Keratinocyte (primary cell): ENCODE results near the gene POU4F1. TPM values are rescaled to one million over a fixed set of nuclear protein-coding genes. Genes with fewer than 3 reads are reported as not detected.

Experiments
- DNase-seq: peaks from one replicate; pipeline ENCODE4 v3.0.0-alpha.2; 2011; ENCODE audit warnings: low read depth, missing footprints, low spot score
- FAIRE-seq: peaks from 2 replicates; lab custom pipeline; 2011; peaks lifted over from hg19 to GRCh38; lab: Jason Lieb, UNC
- H2AFZ ChIP-seq: 2 replicates; pipeline ENCODE4 v1.6.0; 2012; ENCODE audit warnings: low read length, control low read depth, inconsistent platforms; ENCODE audit not compliant: control insufficient read depth
- H3K27ac ChIP-seq: 2 replicates; pipeline ENCODE4 v1.5.1; 2011; ENCODE audit warnings: low read length; ENCODE audit not compliant: control insufficient read depth, insufficient read depth
- H3K27me3 ChIP-seq: 3 replicates; pipeline ENCODE4 v1.6.0; 2011; ENCODE audit warnings: low read length; ENCODE audit not compliant: control insufficient read depth, insufficient read depth; ENCODE audit errors: extremely low read depth
- H3K36me3 ChIP-seq, 2 experiments: 2 replicates in 1 of 2; 3 replicates in 1 of 2; pipeline ENCODE4 v1.5.1; 2011; ENCODE audit warnings: low read length in 2 of 2, mild to moderate bottlenecking in 1 of 2; ENCODE audit not compliant: control insufficient read depth in 2 of 2, insufficient read depth in 2 of 2; ENCODE audit errors: extremely low read depth in 1 of 2
- H3K4me1 ChIP-seq: 3 replicates; pipeline ENCODE4 v1.5.1; 2011; ENCODE audit warnings: low read length; ENCODE audit not compliant: control insufficient read depth, insufficient read depth; ENCODE audit errors: extremely low read depth
- H3K4me2 ChIP-seq: 3 replicates; pipeline ENCODE4 v1.6.0; 2011; ENCODE audit warnings: low read depth, low read length; ENCODE audit not compliant: control insufficient read depth, insufficient read depth; ENCODE audit errors: extremely low read depth
- H3K4me3 ChIP-seq, 3 experiments: fragments of 200-600 bp in 1 of 3; sonication (generic) in 1 of 3; 2 replicates in 2 of 3; 3 replicates in 1 of 3; pipeline ENCODE4 v1.5.1; 2011 to 2016; ENCODE audit warnings: low read length in 3 of 3, mild to moderate bottlenecking in 3 of 3, control low read depth in 2 of 3, inconsistent platforms in 1 of 3, low read depth in 1 of 3, mixed read lengths in 1 of 3, mixed run types in 1 of 3, moderate library complexity in 1 of 3; ENCODE audit not compliant: control insufficient read depth in 2 of 3, insufficient read depth in 2 of 3; ENCODE audit errors: extremely low read depth in 1 of 3
- H3K79me2 ChIP-seq: 2 replicates; pipeline ENCODE4 v1.6.0; 2012; ENCODE audit warnings: low read length; ENCODE audit not compliant: control insufficient read depth, insufficient read depth
- H3K9ac ChIP-seq: 3 replicates; pipeline ENCODE4 v1.6.0; 2011; ENCODE audit warnings: low read length; ENCODE audit not compliant: control insufficient read depth, insufficient read depth; ENCODE audit errors: extremely low read depth
- H3K9me1 ChIP-seq: 3 replicates; pipeline ENCODE4 v1.6.0; 2011; ENCODE audit warnings: low read length; ENCODE audit not compliant: control insufficient read depth, insufficient read depth; ENCODE audit errors: extremely low read depth
- H3K9me3 ChIP-seq: 2 replicates; pipeline ENCODE4 v1.5.1; 2012; ENCODE audit warnings: low read depth, low read length; ENCODE audit not compliant: control insufficient read depth
- H4K20me1 ChIP-seq: 3 replicates; pipeline ENCODE4 v1.6.0; 2011; ENCODE audit warnings: low read length; ENCODE audit not compliant: control insufficient read depth, insufficient read depth; ENCODE audit errors: extremely low read depth
- EZH2 ChIP-seq: IDR thresholded peaks from one replicate; pipeline ENCODE4 v1.6.1; 2012; ENCODE audit warnings: inconsistent platforms, mild to moderate bottlenecking, low read length, moderate library complexity
- dilution Hi-C: fragments of 300-500 bp; cut with MboI; formaldehyde crosslinking; loops from one replicate; pipeline ENCODE4 v1.7.0; 2020; ENCODE audit warnings: low sequenced_read_pairs; ENCODE audit not compliant: extremely low pct_ligation_motif_present
- polyA plus RNA-seq, 5 experiments: library from polyadenylated mRNA; depleted of rRNA in 3 of 5; stranded (reverse) in 3 of 5; stranded (forward) in 1 of 5; unstranded in 1 of 5; fragments of >200 nt; gene quantifications; 1 replicate in 1 of 5; 2 replicates in 3 of 5; 3 replicates in 1 of 5; pipeline versions ENCODE4 v1.2.1 to v1.2.3, GENCODE V29; 2011 to 2012; ENCODE audit warnings: missing spikeins in 2 of 5, low read depth in 1 of 5, low replicate concordance in 1 of 5
- TF ChIP-seq, protein P1 (sequence below), 3 experiments: IDR thresholded peaks in 1 of 3; conservative IDR thresholded peaks in 1 of 3; optimal IDR thresholded peaks in 1 of 3; 2 replicates in 2 of 3; 3 replicates in 1 of 3; pipeline versions ENCODE3 to v1.5.1; 2011; ENCODE audit warnings: low read length in 3 of 3, mild to moderate bottlenecking in 3 of 3, moderate library complexity in 2 of 3, control low read depth in 1 of 3, inconsistent platforms in 1 of 3; ENCODE audit not compliant: insufficient read depth in 2 of 3; ENCODE audit errors: extremely low read depth in 1 of 3

Gene POU4F1
- polyA plus RNA-seq, 1 donor (not counting 4 experiments of a cell fraction or from before 2014, with no cell fraction given), result not detected

DNA sequence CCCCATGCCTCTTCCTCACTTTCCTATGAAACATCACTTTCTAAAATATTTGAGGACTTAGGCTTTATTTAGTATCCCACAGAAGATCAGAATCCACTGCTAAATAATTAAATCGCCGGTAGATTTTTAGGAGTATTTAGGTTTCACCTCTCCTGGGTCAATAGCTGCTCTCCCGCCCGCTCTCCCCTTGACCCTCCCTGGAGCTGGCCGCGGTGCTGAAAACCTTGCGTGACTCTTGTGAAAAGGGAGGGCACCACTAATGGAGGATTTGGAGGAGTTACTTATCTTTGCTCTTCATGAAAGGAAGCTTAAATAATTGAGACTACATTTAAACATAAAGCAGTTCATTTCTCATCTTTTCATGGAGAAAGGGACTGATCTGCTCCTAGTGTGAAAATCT lies 14.1 kb downstream of the POU4F1 start:
- no peaks in the 10 kb centered on the region for H4K20me1 ChIP-seq
- dilution Hi-C loops, result no loop called here
- H3K79me2 ChIP-seq, result no peaks in the 10 kb centered on the region
- H3K27me3 ChIP-seq, result peaks cover 47% of the 10 kb centered on the region
- TF ChIP-seq, protein P1, sequence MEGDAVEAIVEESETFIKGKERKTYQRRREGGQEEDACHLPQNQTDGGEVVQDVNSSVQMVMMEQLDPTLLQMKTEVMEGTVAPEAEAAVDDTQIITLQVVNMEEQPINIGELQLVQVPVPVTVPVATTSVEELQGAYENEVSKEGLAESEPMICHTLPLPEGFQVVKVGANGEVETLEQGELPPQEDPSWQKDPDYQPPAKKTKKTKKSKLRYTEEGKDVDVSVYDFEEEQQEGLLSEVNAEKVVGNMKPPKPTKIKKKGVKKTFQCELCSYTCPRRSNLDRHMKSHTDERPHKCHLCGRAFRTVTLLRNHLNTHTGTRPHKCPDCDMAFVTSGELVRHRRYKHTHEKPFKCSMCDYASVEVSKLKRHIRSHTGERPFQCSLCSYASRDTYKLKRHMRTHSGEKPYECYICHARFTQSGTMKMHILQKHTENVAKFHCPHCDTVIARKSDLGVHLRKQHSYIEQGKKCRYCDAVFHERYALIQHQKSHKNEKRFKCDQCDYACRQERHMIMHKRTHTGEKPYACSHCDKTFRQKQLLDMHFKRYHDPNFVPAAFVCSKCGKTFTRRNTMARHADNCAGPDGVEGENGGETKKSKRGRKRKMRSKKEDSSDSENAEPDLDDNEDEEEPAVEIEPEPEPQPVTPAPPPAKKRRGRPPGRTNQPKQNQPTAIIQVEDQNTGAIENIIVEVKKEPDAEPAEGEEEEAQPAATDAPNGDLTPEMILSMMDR (optimal IDR thresholded peaks at IDR 0.05 in 1 of 3, IDR thresholded peaks at IDR 0.05 in 1 of 3, conservative IDR thresholded peaks at IDR 0.05 in 1 of 3; ENCODE audit: extremely low read depth in 1 of 3, insufficient read depth in 2 of 3, low read length in 3 of 3), result no peak
- no peak for TF ChIP-seq EZH2
- H3K36me3 ChIP-seq, result no peaks in the 10 kb centered on the region
- no peak for FAIRE-seq
- H3K4me3 ChIP-seq, result no peak overlapping the region
- no peaks in the 10 kb centered on the region for H3K4me1 ChIP-seq
- no peak overlapping the region for H2AFZ ChIP-seq
- no peaks in the 10 kb centered on the region for H3K9me1 ChIP-seq
- no peaks in the 10 kb centered on the region for H3K9me3 ChIP-seq
- H3K4me2 ChIP-seq, result no peak overlapping the region
- DNase-seq, result no peak
- no peak overlapping the region for H3K9ac ChIP-seq
- no peak overlapping the region for H3K27ac ChIP-seq

DNA sequence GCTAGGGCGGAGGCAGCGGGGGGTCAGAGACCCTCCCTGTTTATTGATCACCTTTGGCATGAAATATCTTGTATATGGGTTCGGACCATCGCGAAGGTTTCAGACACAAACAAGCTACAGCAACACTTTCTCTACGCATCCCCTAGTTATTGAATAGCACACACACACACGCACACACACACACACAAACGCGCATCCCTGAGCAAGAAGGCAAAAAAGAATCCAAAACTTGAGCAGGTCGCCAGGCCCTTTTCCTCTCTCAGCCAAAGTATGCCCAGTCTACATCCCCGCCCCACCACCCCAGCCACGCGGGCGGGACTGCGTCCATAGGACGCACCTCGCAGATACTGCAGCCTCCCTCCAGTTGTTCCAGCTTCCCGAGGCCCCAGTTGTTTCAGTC lies 16.0 kb downstream of the POU4F1 start:
- dilution Hi-C loops, result no loop called here
- DNase-seq (no peak), FAIRE-seq (no peak)
- Histone ChIP-seq H3K4me3 (no peak overlapping the region), H3K36me3 (no peaks in the 10 kb centered on the region), H2AFZ (no peak overlapping the region), H3K27me3 (peaks cover 29% of the 10 kb centered on the region), H4K20me1 (no peaks in the 10 kb centered on the region), H3K4me1 (no peaks in the 10 kb centered on the region), H3K9me1 (no peaks in the 10 kb centered on the region), H3K9ac (no peak overlapping the region), H3K9me3 (no peaks in the 10 kb centered on the region), H3K4me2 (no peak overlapping the region), H3K79me2 (no peaks in the 10 kb centered on the region), H3K27ac (no peak overlapping the region)
- TF ChIP-seq, protein P1 (optimal IDR thresholded peaks at IDR 0.05 in 1 of 3, IDR thresholded peaks at IDR 0.05 in 1 of 3, conservative IDR thresholded peaks at IDR 0.05 in 1 of 3; ENCODE audit: extremely low read depth in 1 of 3, insufficient read depth in 2 of 3, low read length in 3 of 3), result no peak
- peak; percentile 58 for TF ChIP-seq EZH2
